Tibial artery (tissue), 4 donors: ENCODE results near the gene RNF40.

ENCODE experiments used
- DNase-seq, 2 donors: peaks; one replicate each; pipeline ENCODE4 v3.0.0-alpha.2; 2019
- H3K27ac ChIP-seq, 2 donors: fragments of 200-600 bp; sonication (generic) in 1 of 2; 1 replicate in 1 of 2; 2 replicates in 1 of 2; pipeline ENCODE4 v1.5.1; 2018 to 2019; ENCODE audit warnings: mild to moderate bottlenecking in 1 of 2
- H3K27me3 ChIP-seq, 2 donors: fragments of 200-600 bp; sonication (generic) in 1 of 2; one replicate each; pipeline versions ENCODE4 v1.5.1 to v1.6.0; 2016 to 2019
- H3K36me3 ChIP-seq, 3 donors: fragments of 200-600 bp; sonication (generic) in 2 of 3; one replicate each; pipeline ENCODE4 v1.5.1; 2016 to 2019; ENCODE audit warnings: mild to moderate bottlenecking in 2 of 3
- H3K4me1 ChIP-seq, 4 donors: fragments of 200-600 bp; sonication (generic) in 2 of 4; 1 replicate in 3 of 4; 2 replicates in 1 of 4; pipeline ENCODE4 v1.5.1; 2016 to 2019
- H3K4me3 ChIP-seq, 2 donors: fragments of 200-600 bp; sonication (generic) in 1 of 2; 1 replicate in 1 of 2; 2 replicates in 1 of 2; pipeline ENCODE4 v1.5.1; 2018 to 2019; ENCODE audit warnings: mild to moderate bottlenecking in 2 of 2
- H3K9me3 ChIP-seq, 3 donors: fragments of 200-600 bp; sonication (generic) in 1 of 3; one replicate each; pipeline ENCODE4 v1.5.1; 2016 to 2019
- CTCF ChIP-seq, 2 experiments: fragments of 200-600 bp in 1 of 2; fragments of 450-650 bp in 1 of 2; IDR thresholded peaks; one replicate each; pipeline ENCODE4 v1.5.1; 2017 to 2019; ENCODE audit warnings: antibody characterized with exemption in 2 of 2, mild to moderate bottlenecking in 1 of 2, moderate library complexity in 1 of 2
- intact Hi-C: fragments of 100-400 bp; cut with DNase I; formaldehyde crosslinking; loops from one replicate; pipeline ENCODE4 v1.15.0; 2023; ENCODE audit warnings: low total_unique reads

Gene RNF40

GRCh38 chr16:30761928-30762902, at the start of gene RNF40, which contains the start of gene CFAP119:
TSS of gene RNF40 (plus strand) at chr16:30762322. CDS start at chr16:30762546, 224 bp downstream.
TSS of gene CFAP119 (minus strand) at chr16:30762062. CDS start at chr16:30761748, 314 bp downstream.
- intact Hi-C loops: no loop called here
- peak; percentile 97 to 99 for DNase-seq
- no peaks in the 10 kb centered on the region for H3K9me3 ChIP-seq
- H3K27me3 ChIP-seq: no peaks in the 10 kb centered on the region
- peak within 1 kb of the TSS; percentile 73 to 79 for H3K4me3 ChIP-seq
- H3K36me3 ChIP-seq: peaks cover 34 to 69% (median 41%) of the 10 kb centered on the region in 3 donors
- H3K4me1 ChIP-seq: peaks cover 5 to 37% (median 26%) of the 10 kb centered on the region in 4 donors
- no peak for TF ChIP-seq CTCF (IDR thresholded peaks at IDR 0.05)
- peak within 1 kb of the TSS; percentile 90 to 92 for H3K27ac ChIP-seq

DNA sequence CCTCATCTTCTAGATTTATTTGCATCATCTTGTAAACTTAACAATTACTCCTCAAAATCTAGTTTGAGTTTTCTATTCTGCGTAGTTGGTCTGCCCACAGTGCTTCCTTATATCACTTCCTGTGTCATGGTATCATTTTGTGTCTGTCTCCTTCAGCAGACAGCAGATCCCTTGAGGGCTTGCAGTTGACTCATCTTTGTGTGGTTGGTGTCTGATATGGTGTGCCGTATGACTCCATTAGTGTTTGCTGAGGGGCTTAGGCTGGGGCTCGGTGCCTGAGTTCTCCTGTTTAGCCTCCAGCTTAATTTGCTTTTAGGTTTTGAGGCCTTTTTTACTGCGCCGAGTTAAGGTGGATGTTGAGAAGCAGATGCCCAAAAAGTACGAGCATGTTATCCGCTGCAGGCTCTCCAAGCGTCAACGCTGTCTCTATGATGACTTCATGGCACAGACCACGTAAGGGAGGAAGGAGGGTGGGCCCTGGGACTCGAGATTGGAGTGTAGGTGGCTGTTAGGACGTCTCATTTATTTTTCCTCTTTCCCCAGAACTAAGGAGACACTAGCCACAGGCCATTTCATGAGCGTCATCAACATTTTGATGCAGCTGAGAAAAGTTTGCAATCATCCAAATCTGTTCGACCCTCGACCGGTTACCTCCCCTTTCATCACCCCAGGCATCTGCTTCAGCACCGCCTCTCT, 46.2 kb upstream of the RNF40 start:
- no peak for DNase-seq
- H3K9me3 ChIP-seq: no peaks in the 10 kb centered on the region
- H3K4me3 ChIP-seq: no peak overlapping the region
- H3K36me3 ChIP-seq: peaks cover 82 to 100% (median 93%) of the 10 kb centered on the region in 3 donors
- TF ChIP-seq CTCF (IDR thresholded peaks at IDR 0.05): no peak
- H3K27ac ChIP-seq: no peak overlapping the region
- intact Hi-C loops: no loop called here
- H3K27me3 ChIP-seq: no peaks in the 10 kb centered on the region
- H3K4me1 ChIP-seq: no peaks in the 10 kb centered on the region

GRCh38 chr16:30720086-30720485, 42.0 kb upstream of the RNF40 start:
- no peak for TF ChIP-seq CTCF (IDR thresholded peaks at IDR 0.05)
- Histone ChIP-seq H3K27ac (no peak overlapping the region), H3K4me1 (no peaks in the 10 kb centered on the region), H3K4me3 (no peak overlapping the region), H3K36me3 (peaks cover 87 to 100% (median 94%) of the 10 kb centered on the region in 3 donors), H3K27me3 (no peaks in the 10 kb centered on the region), H3K9me3 (no peaks in the 10 kb centered on the region)
- intact Hi-C loops: no loop called here
- peak in 1 of 2 donors; percentile 51 for DNase-seq

GRCh38 chr16:30720694-30721093, 41.4 kb upstream of the RNF40 start:
- H3K36me3 ChIP-seq: peaks cover 84 to 100% (median 94%) of the 10 kb centered on the region in 3 donors
- no peaks in the 10 kb centered on the region for H3K27me3 ChIP-seq
- no peaks in the 10 kb centered on the region for H3K4me1 ChIP-seq
- peak in 1 of 2 donors; percentile 49 for DNase-seq
- H3K27ac ChIP-seq: no peak overlapping the region
- intact Hi-C loops: no loop called here
- H3K9me3 ChIP-seq: no peaks in the 10 kb centered on the region
- no peak overlapping the region for H3K4me3 ChIP-seq
- no peak for TF ChIP-seq CTCF (IDR thresholded peaks at IDR 0.05)

DNA sequence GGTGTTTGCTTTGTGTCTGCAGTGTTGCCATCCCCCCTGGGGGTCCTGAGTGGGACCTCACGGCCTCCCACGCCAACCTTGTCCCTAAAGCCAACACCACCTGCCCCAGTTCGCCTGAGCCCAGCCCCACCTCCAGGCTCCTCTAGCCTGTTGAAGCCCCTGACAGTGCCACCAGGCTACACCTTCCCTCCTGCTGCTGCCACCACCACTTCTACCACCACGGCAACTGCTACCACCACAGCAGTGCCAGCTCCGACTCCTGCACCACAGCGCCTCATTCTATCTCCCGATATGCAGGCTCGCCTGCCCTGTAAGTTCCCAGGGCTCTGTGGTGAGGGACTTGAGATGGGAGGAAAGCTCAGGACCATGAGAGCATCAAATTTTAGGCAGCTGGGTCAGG, 41.0 kb upstream of the RNF40 start:
- Histone ChIP-seq H3K9me3 (no peaks in the 10 kb centered on the region), H3K27ac (no peak overlapping the region), H3K4me1 (no peaks in the 10 kb centered on the region), H3K4me3 (no peak overlapping the region), H3K27me3 (no peaks in the 10 kb centered on the region), H3K36me3 (peaks cover 82 to 100% (median 92%) of the 10 kb centered on the region in 3 donors)
- no peak for TF ChIP-seq CTCF (IDR thresholded peaks at IDR 0.05)
- DNase-seq: peak in 1 of 2 donors; percentile 38
- intact Hi-C loops: no loop called here
